Measurements from ENCODE around the gene JAK1.
"Not testable (repeated sequence)": the region's sequence is repeated elsewhere in the genome, so short reads cannot be mapped to it uniquely, and the experiment has no call there.

Gene JAK1

GRCh38 chr1:64922336-64922735 lies 44.0 kb downstream of the JAK1 start:
- DNase-seq (ENCODE audit: low read depth in 2 of 2, low spot score in 1 of 2): no peak

GRCh38 chr1:64921771-64922170 lies 44.6 kb downstream of the JAK1 start:
- no peak for DNase-seq (ENCODE audit: low read depth in 2 of 2, low spot score in 1 of 2)

- DNase-seq (ENCODE audit: low read depth in 2 of 2, low spot score in 1 of 2): no peak
Observed at GRCh38 chr1:64920941-64921589, 45.3 kb downstream of the JAK1 start.

GRCh38 chr1:64919120-64919519 lies 47.2 kb downstream of the JAK1 start:
- not testable (repeated sequence) for DNase-seq (ENCODE audit: low read depth in 2 of 2, low spot score in 1 of 2)

GRCh38 chr1:64917907-64918306 lies 48.4 kb downstream of the JAK1 start:
- DNase-seq (ENCODE audit: low read depth in 2 of 2, low spot score in 1 of 2): no peak

GRCh38 chr1:64917328-64917861 lies 49.0 kb downstream of the JAK1 start:
- DNase-seq (ENCODE audit: low read depth in 2 of 2, low spot score in 1 of 2): no peak

- DNase-seq (ENCODE audit: low read depth in 2 of 2, low spot score in 1 of 2): no peak
Observed at GRCh38 chr1:64915381-64916274, 50.7 kb downstream of the JAK1 start.

GRCh38 chr1:64913361-64914015 lies 52.9 kb downstream of the JAK1 start:
- no peak for DNase-seq (ENCODE audit: low read depth in 2 of 2, low spot score in 1 of 2)

GRCh38 chr1:64912191-64912590 lies 54.2 kb downstream of the JAK1 start:
- no peak for DNase-seq (ENCODE audit: low read depth in 2 of 2, low spot score in 1 of 2)

GRCh38 chr1:64911326-64911725 lies 55.0 kb downstream of the JAK1 start:
- DNase-seq (ENCODE audit: low read depth in 2 of 2, low spot score in 1 of 2): no peak

- DNase-seq (ENCODE audit: low read depth in 2 of 2, low spot score in 1 of 2): no peak
Observed at GRCh38 chr1:64909031-64909430, 57.3 kb downstream of the JAK1 start.

- DNase-seq (ENCODE audit: low read depth in 2 of 2, low spot score in 1 of 2): no peak
Observed at GRCh38 chr1:64908575-64908974, 57.8 kb downstream of the JAK1 start.

- no peak for DNase-seq (ENCODE audit: low read depth in 2 of 2, low spot score in 1 of 2)
Observed at GRCh38 chr1:64906447-64906846, 59.9 kb downstream of the JAK1 start.

- no peak for DNase-seq (ENCODE audit: low read depth in 2 of 2, low spot score in 1 of 2)
Observed at GRCh38 chr1:64903593-64903992, 62.8 kb downstream of the JAK1 start.

GRCh38 chr1:64901663-64902062 lies 64.7 kb downstream of the JAK1 start:
- DNase-seq (ENCODE audit: low read depth in 2 of 2, low spot score in 1 of 2): no peak

- DNase-seq (ENCODE audit: low read depth in 2 of 2, low spot score in 1 of 2): no peak
Observed at GRCh38 chr1:64900916-64901315, 65.4 kb downstream of the JAK1 start.

- no peak for DNase-seq (ENCODE audit: low read depth in 2 of 2, low spot score in 1 of 2)
Observed at GRCh38 chr1:64898107-64898861, 68.1 kb downstream of the JAK1 start.

- no peak for DNase-seq (ENCODE audit: low read depth in 2 of 2, low spot score in 1 of 2)
Observed at GRCh38 chr1:64896551-64896950, 69.8 kb downstream of the JAK1 start.

GRCh38 chr1:64895500-64895899 lies 70.8 kb downstream of the JAK1 start:
- DNase-seq (ENCODE audit: low read depth in 2 of 2, low spot score in 1 of 2): no peak

GRCh38 chr1:64894438-64895196 lies 71.7 kb downstream of the JAK1 start:
- no peak for DNase-seq (ENCODE audit: low read depth in 2 of 2, low spot score in 1 of 2)

Data from stimulated activated CD8-positive, alpha-beta memory T cell treated with anti-CD3 and anti-CD28 coated beads, Interleukin-4, amount 100 ng/mL, for 1 hour (primary cell).